Measurements from ENCODE around the gene URAD. TPM values are rescaled to one million over a fixed set of nuclear protein-coding genes. Genes with fewer than 3 reads are reported as not detected.

The URAD gene
- total RNA-seq, 2 experiments from 2014 or later: not detected

- Histone ChIP-seq H3K4me3 (ENCODE audit: low read depth, low read length, poor library complexity, severe bottlenecking) (no peak overlapping the region), H3K9me2 (ENCODE audit: insufficient read depth, low read length) (no peaks in the 10 kb centered on the region), H3K4me2 (ENCODE audit: low read length) (no peak overlapping the region), H4K20me1 (ENCODE audit: insufficient read depth, low read length) (no peaks in the 10 kb centered on the region), H3K79me2 (ENCODE audit: insufficient read depth, low read depth, low read length) (no peaks in the 10 kb centered on the region), H3K9me3 (ENCODE audit: low read length) (no peaks in the 10 kb centered on the region), H3K4me1 (ENCODE audit: insufficient read depth, low read length, poor library complexity, severe bottlenecking) (no peaks in the 10 kb centered on the region), H3K36me3 (ENCODE audit: insufficient read depth, low read length) (no peaks in the 10 kb centered on the region), H3K27ac (ENCODE audit: low read depth, low read length, poor library complexity, severe bottlenecking) (no peak overlapping the region), H2AFZ (ENCODE audit: low read length) (no peak overlapping the region)
- no TSS peak for BruUV-seq (replicated peaks)
- ChIA-PET CTCF (ENCODE audit: unreplicated experiment) (interaction anchor here (0.6 kb wide), 1 partner anchor 32 kb away, joined by 5 read pairs; no protein-coding TSS in a partner anchor), POLR2A (interaction anchor here (0.6 to 0.7 kb wide), 2 partner anchors 19 to 43 kb away, joined by 3 read pairs; no protein-coding TSS in a partner anchor)
- TF ChIP-seq CTCF (conservative IDR thresholded peaks at IDR 0.05; ENCODE audit: low read length) (no peak), EZH2phosphoT487 (IDR thresholded peaks at IDR 0.05; ENCODE audit: borderline replicate concordance, low read depth, low read length) (no peak)
- intact Hi-C loops (cut with micrococcal nuclease; ENCODE audit: unreplicated experiment): no loop called here
- DNase-seq (ENCODE audit: low spot score): no peak
These were observed 14.4 kb downstream of the URAD start for GRCh38 chr13:27973961-27974662.

DNA sequence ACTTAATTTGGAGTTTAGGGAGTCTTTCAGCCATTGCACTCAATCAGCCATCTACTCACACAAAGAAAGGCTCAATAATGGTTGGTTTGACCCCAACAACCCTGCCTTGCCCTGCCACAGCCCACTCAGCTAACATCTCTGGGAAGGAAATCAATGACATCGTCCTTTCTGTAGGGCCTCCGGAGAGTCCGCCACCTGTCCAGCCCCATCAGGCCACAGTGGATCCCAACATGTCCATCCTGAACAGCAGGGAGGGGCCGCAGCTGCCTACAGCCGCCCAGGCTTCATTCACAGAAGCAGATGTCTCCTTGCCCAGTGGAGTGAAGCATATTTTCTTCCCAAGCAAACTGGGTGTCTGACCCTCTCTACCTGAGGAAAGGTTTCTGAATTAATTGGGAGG is 15.2 kb downstream of the URAD start:
- POLR2A ChIA-PET: interaction anchor here (0.6 to 0.8 kb wide), 2 partner anchors 71 to 221 kb away, joined by 3 read pairs; no protein-coding TSS in a partner anchor
- no peak overlapping the region for H3K27ac ChIP-seq (ENCODE audit: low read depth, low read length, poor library complexity, severe bottlenecking)
- no peak for DNase-seq (ENCODE audit: low spot score)
- intact Hi-C loops (cut with micrococcal nuclease; ENCODE audit: unreplicated experiment): no loop called here
- no peaks in the 10 kb centered on the region for H3K4me1 ChIP-seq (ENCODE audit: insufficient read depth, low read length, poor library complexity, severe bottlenecking)
- no peaks in the 10 kb centered on the region for H3K9me3 ChIP-seq (ENCODE audit: low read length)
- no peak overlapping the region for H3K4me3 ChIP-seq (ENCODE audit: low read depth, low read length, poor library complexity, severe bottlenecking)
- CTCF ChIA-PET (ENCODE audit: unreplicated experiment): no interaction called here
- H3K79me2 ChIP-seq (ENCODE audit: insufficient read depth, low read depth, low read length): no peaks in the 10 kb centered on the region
- no peak overlapping the region for H3K4me2 ChIP-seq (ENCODE audit: low read length)
- H4K20me1 ChIP-seq (ENCODE audit: insufficient read depth, low read length): no peaks in the 10 kb centered on the region
- no peak for TF ChIP-seq EZH2phosphoT487 (IDR thresholded peaks at IDR 0.05; ENCODE audit: borderline replicate concordance, low read depth, low read length)
- TF ChIP-seq CTCF (conservative IDR thresholded peaks at IDR 0.05; ENCODE audit: low read length): no peak
- H2AFZ ChIP-seq (ENCODE audit: low read length): no peak overlapping the region
- no TSS peak for BruUV-seq (replicated peaks)
- no peaks in the 10 kb centered on the region for H3K36me3 ChIP-seq (ENCODE audit: insufficient read depth, low read length)
- no peaks in the 10 kb centered on the region for H3K9me2 ChIP-seq (ENCODE audit: insufficient read depth, low read length)

DNA sequence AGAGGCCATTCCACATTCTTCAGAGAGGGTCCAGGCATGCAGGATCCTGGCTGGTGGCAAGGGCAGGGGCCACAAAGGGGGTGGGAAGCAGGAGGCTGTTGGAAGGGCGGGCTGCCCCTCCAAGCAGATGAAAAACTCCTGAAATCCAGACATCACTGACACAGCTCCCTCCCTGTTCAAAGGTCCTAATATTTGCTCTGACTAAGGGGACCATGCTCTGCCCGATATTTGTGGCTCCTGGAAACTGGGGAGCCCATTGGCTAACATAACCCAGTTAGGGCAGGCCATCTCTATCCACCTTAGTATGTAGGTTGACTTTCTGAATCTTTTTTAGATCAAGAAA is 16.0 kb downstream of the URAD start:
- ChIA-PET CTCF (ENCODE audit: unreplicated experiment) (no interaction called here), POLR2A (interaction anchor here (0.8 kb wide), 1 partner anchor 72 kb away, joined by 3 read pairs; no protein-coding TSS in a partner anchor)
- no peaks in the 10 kb centered on the region for H3K9me3 ChIP-seq (ENCODE audit: low read length)
- TF ChIP-seq EZH2phosphoT487 (IDR thresholded peaks at IDR 0.05; ENCODE audit: borderline replicate concordance, low read depth, low read length): no peak
- TF ChIP-seq CTCF (conservative IDR thresholded peaks at IDR 0.05; ENCODE audit: low read length): no peak
- H3K4me2 ChIP-seq (ENCODE audit: low read length): no peak overlapping the region
- no peak for DNase-seq (ENCODE audit: low spot score)
- H3K4me1 ChIP-seq (ENCODE audit: insufficient read depth, low read length, poor library complexity, severe bottlenecking): no peaks in the 10 kb centered on the region
- intact Hi-C loops (cut with micrococcal nuclease; ENCODE audit: unreplicated experiment): no loop called here
- H3K36me3 ChIP-seq (ENCODE audit: insufficient read depth, low read length): no peaks in the 10 kb centered on the region
- no peak overlapping the region for H3K27ac ChIP-seq (ENCODE audit: low read depth, low read length, poor library complexity, severe bottlenecking)
- no peaks in the 10 kb centered on the region for H3K9me2 ChIP-seq (ENCODE audit: insufficient read depth, low read length)
- H3K4me3 ChIP-seq (ENCODE audit: low read depth, low read length, poor library complexity, severe bottlenecking): no peak overlapping the region
- no peaks in the 10 kb centered on the region for H4K20me1 ChIP-seq (ENCODE audit: insufficient read depth, low read length)
- no peak overlapping the region for H2AFZ ChIP-seq (ENCODE audit: low read length)
- no TSS peak for BruUV-seq (replicated peaks)
- H3K79me2 ChIP-seq (ENCODE audit: insufficient read depth, low read depth, low read length): no peaks in the 10 kb centered on the region

Measured in OCI-LY7 (cell line).